Measurements from ENCODE around the gene TVP23C.
"Not testable (repeated sequence)": the region's sequence is repeated elsewhere in the genome, so short reads cannot be mapped to it uniquely, and the experiment has no call there.

TVP23C gene

DNA sequence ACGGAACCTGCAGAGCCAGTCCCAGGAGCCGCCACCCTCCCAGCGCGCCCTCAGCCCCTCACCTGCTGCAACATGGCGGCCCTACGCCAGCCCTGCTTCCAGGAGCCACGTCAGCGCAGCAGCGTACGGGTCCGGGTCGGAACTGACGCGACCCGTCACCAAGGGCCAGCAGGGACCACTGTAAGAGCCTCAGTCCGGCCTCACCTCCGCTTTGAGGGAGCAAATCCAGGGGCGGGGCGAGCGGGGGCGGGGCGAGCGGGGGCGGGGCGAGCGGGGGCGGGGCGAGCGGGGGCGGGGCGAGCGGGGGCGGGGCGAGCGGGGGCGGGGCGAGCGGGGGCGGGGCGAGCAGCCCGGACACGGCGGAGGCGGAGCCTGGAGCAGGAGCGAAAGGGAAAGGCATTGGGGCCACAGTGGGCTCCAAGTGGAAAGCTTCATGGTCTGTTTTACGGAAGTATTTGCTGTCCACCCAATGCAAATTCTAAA, at the start of gene TVP23C:
TVP23C (minus strand) TSS at position 109 of the 483 bp plus-strand sequence; CDS start at position 74, 35 bp downstream.
- DNase-seq, result peak; percentile 73

DNA sequence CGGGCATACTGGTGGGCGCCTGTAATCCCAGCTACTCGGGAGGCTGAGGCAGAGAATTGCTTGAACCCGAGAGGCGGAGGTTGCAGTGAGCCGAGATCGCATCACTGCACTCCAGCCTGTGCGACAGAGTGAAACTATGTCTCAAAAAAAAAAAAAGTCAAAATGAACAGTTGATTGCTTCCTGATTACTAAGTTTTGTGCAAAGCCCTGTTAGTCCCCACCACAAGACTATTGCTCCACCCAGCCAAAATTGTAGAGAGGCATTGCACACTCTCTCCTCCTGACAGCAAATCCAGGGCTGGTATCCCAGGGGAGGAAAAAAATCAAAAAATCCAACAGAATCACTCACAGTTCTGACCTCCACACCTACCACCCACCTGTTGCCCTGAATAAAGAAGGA, 29.7 kb upstream of the TVP23C start:
- not testable (repeated sequence) for DNase-seq

DNA sequence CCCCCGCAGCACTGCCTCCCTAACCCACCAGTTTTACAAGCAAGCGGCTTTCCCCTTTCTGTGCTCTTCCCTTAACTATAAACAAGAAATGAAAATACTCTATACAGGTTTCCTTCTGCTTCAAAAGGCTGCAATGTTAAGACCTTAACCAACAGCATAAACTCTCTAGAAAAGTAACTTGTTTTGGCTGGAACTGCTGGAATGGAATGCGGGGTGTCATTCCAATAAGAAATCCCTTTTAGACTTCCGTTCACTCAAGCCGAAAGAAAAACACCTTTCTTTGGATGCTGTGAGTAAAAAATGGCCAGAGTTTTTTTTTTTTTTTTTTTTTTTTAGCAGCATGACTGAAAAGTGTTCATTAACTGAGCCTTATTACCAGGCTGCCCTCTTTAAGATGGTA, 28.7 kb upstream of the TVP23C start:
- DNase-seq, result peak; percentile 1

DNA sequence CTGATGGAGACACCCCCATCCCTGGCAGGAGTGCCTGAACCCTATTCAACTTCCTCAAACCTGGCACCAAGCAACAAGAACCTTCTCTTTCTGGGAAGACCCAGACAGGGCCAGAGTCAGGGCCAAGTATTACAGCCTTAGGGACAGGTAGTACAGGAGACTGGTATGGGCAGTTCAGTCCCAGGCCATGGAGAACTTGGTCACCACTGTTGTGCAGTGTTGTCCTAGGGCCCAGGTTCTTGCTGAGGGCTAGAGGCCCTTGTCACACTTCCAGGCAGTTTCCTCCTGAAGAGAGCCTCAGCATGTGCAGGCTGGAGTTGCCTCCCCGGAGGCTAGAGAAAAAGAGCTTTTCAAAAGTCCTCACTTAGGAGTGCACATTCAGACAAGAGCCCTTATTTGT, 27.6 kb upstream of the TVP23C start:
- not testable (repeated sequence) for DNase-seq

DNA sequence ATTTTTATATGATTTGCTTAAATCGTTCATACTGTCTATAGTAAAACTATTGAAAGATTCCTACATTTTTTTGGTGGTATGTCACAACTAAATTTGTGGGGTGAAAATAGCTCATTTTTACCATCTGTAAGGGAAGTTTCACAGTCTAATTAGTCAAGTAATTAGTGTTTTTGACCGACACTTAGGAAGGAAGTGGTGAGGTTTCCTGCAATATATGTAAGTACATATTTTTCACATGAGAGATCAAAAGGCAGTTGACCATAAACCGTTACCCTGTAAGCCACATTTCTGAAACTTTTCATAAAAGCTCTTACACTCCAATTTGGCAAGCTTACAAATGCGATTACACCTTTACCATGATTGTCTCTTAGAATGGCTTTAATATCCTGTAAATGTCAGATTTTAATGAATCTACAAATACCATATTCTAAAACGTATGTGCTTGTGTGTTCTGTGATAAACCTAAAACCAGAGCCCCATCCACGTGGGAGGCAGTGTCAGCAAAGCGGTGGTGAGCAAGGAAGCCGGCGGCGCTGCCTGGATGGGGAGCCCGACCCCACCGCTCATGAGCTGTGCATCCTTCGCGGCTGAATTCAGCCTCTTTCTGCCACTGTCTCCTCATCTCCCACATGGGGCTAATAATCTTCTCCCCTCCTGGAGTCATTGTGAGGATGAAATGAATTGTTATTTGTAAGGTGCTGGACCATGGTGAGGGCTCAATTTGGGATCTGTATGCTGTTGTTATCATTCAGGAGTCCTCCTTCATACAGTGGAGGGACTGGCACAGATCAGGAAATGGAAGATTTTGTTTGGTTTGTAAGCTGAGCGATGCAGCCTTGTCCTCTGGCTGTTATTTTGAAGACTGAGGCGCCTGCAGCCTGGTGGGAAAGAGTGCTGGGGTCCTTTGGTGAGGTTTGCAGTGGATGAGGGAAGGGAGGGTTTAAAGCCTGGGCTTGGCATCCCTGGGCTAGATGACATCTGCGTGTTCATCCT, 26.6 kb upstream of the TVP23C start:
- DNase-seq, result peak; percentile 16

DNA sequence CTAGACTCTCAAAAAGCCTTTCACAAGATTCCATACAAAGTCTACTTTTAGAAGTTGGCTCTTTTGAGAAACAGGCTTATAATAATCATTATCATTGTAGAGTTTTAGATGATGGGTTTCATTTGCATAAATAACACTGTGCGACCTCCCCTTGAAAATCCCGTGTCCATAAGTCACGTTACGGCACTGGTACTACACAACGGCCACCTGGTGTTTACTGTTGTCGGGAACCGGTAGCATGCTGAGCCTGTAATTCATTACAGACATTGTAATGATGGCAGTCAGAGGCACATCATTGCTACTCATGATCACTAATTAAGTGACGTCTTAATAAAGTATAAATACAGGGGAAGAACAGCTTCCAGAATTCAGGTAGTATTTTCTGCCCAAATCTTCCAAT, 24.7 kb upstream of the TVP23C start:
- DNase-seq, result not testable (repeated sequence)

DNA sequence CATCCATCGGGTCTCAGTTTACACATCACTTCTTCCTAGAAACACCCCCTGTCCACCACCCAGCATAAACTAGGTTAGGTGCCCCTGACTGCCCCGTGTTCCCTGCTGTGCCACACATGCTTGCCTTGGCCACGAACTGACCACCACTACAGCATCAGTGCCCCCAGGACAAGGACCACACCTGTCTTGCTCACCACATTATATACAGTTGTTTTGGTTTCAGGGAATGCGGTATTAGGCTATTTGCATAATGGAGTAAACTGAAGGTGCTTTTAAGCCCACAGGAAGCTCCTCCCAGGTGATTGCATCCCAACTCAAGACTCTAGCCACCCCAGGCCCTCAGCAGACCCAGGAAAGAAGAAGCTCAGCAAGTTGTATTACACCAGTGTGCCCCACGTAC, 20.0 kb upstream of the TVP23C start:
- not testable (repeated sequence) for DNase-seq

DNA sequence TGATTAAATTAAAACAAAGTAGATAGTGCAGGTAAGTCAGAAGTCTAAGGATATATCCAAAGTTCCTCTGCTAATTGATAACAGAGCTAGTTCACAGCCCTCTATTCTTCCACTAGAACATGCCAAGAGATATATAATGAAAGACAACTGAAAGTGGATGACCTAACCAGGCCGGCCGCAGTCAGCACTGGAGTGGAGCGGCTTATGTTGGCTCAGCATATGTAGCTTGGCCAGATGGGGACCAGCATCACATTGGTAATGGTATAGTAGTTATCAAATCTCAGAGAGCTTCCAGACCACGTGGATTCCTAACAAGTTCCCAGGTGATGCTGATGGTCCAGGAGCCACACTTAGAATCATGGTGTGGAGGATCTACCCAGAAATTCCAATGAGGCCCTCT, 18.2 kb upstream of the TVP23C start:
- DNase-seq, result not testable (repeated sequence)

DNA sequence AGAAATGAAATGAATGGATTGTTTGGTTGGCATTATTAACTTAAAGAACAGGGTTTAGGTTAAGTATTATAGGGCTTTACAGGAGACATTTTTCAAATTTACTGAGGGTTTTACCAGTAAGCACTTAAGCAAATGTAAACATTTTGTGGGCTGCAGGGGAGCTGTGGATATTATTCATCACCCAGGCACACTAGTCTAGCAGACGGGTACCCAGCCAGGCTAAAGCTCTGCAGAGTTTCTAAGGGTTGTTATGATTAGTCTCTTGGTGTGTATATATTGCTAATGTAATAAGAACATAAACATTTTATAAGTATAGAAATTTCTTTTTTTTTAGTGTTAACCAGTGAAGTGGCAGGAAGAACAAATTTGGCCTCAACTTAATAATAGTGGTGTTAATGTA, 13.6 kb upstream of the TVP23C start:
- DNase-seq, result not testable (repeated sequence)

DNA sequence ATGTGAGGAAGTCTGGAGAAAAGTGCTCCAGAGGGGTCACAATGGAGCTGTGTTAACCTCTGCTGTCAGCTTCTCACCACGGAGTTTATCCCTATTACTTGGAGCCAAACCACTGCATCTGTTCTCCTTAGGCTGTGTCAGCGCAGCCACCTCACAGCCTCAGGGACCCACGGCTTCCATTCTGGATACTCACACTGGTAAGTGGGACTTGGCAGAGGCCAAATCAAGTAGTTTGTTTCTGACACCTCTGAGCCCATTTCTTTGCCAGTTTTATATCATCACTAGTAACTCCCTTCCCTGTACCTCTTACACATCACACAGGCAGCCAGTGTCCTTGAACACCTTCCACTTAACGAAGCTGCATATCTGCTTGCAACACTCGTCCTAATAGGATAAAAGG, 11.4 kb upstream of the TVP23C start:
- not testable (repeated sequence) for DNase-seq

DNA sequence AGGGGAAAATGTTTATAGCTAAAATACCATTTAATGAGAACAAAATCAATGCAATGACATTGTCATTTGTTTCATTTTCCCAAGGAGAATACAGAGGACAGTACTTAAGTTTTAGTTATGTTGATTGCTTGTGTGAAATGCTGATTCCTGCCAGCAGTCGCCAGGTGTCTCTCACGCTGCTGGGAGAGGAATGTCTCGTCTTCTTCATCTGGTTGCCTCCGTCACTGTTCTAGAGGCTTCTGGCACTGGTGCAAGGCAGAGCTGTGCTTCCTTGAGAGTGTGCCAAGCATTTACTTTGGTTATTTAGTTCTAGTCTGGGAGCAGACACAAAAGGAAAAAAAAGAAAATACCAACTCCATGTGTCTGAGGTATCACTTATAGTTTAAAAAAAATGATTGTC, 10.6 kb upstream of the TVP23C start:
- not testable (repeated sequence) for DNase-seq

DNA sequence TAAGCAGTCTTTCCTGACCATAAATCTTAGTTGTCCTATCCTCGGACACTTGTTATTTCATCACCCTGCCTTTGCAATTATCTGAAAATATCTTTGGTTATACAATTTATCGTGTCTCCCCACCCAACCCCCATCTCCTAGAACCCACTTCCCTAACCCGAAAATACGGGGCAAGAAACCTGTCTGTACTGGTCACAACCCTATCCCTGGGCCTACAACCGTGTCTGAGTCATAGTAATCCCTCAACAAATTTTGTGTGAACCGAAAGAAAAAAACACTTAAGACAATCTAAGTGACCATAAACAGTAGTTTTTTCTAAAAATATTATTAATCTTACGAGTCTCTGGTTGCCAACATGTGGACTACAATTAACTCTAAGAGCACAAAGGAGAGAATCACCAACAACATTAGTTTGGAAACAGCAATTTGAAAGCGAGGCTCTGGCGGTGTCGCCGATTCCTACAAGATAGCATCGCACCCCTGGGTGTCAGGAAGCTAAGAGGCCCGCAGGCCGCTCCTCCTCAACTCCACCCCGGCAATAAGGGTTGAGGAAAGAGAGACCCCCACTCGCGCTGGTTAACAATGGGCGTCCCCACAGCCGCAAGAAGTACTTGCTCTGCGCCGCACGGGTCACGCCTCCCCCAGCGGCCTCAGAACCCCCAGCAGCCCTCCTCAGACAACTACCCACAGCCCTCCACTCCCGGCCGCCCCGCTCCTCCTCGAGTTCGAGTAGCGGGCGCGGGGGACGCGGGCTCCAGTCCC, 489 bp downstream of the TVP23C start:
- DNase-seq, result not testable (repeated sequence)

DNA sequence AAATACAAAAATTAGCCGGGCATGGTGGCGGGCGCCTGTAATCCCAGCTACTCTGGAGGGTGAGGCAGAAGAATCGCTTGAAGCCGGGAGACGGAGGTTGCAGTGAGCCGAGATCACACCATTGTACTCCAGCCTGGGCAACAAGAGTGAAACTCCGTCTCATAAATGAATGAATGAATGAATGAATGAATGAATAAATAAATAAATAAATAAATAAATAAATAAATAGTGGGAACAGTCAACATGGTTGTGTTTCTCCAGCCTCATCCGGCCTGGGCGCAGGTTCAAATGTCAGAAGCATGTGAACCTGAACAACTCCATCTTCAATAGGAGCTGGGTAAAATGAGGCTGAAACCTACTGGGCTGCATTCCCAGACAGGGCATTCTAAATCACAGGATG, 1.8 kb downstream of the TVP23C start:
- DNase-seq, result not testable (repeated sequence)

DNA sequence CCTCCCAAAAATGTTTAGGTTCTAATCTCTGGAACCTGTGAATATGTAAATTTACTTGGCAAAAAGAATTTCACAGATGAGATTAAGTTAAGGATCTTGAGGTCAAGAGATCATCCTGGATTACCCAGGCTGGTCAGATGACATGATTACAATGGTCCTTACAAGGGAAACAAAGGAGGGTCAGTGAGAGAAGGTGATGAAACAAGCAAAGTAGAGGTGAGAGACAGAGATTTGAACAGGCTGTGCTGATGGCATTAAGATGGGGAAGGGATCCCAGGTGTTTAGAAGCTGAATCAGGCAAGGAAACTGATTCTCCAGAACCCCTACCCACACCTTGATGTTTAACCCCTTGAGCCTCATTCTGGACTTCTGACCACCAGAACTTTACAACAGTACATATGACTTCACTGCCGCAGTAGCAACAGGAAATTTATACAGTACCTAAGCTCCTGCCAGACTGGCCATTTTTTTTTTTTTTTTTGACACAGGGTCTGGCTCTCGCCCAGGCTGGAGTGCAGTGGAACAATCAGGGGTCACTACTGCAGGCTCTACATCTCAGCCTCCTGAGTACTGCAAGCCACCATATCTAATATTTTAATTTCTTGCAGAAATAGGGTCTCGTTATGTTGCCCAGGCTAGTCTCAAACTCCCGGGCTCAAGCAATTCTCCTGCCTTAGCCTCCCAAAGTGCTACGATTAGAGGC, 4.7 kb downstream of the TVP23C start:
- DNase-seq, result not testable (repeated sequence)

DNA sequence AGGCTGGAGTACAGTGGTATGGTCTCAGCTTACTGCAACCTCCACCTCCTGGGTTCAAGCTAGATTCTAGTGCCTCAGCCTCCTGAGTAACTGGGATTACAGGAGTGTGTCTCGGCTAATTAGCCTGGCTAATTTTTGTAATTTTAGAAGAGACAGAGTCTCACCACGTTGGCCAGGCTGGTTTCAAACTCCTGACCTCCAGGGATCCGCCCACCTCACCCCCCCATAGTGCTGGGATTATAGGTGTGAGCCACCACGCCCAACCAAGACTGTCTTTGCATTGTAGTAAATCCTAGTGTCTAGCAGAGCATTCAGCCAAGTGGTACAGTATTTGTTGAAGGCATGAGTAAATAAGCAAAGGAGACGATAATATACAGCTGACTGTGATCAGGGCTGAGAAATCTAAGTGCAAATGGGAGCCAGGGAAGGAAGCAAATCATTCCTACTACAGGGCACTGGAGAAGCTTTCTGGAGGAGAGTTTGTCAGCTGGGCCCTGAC, 5.9 kb downstream of the TVP23C start:
- not testable (repeated sequence) for DNase-seq

DNA sequence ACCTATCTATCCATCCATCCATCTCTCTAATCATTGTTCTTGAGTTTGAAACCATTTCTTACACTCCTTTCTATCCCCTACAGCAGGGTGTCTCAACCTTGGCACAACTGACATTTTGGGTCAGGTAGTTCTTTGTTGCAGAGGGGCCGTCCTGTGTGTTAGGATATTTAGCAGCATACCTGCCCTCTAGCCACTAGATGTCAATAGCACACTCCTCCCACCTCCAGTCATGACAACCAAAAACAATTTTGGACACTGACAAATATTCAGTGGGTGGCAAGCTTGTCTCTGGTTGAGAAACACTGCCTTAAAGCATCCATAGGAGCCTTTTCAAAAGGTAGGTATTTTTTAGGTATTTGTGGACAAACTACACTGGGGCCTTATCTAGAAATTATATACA, 10.4 kb downstream of the TVP23C start:
- not testable (repeated sequence) for DNase-seq

DNA sequence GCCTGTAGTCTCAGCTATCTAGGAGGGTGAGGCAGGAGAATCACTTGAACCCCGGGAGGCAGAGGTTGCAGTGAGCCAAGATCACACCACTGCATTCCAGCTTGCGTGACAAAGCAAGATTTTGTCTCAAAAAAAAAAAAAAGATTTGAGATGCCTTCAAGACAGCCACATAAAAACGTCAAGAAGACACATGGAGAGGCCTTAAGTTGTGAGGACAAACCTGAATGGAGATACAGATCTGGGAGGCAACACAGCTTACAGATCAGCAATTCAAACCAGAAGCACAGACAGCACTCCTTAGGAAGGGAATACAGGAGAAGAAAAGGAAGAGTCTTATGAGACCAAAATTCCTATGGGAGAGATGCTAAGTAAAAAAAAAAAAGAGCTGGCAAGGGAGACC, 13.7 kb downstream of the TVP23C start:
- DNase-seq, result not testable (repeated sequence)

DNA sequence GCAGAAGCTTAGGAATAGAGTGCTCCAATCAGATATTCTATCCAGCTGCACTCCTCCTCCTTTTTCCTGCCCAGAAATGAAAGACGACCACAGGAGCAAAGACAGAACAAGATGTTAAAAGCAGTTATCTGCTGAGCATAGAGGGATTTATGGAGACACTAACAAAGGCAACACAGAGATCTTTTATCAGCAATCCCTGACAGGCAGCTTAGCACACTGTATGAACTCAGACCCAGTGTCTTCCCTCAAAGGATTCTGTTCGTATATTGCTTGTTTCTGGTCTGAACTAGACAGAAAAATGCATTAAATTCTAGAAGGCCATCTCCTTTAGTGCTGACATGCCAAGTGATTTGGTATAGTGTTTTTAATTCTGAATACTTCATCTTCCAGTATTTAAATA, 16.7 kb downstream of the TVP23C start:
- not testable (repeated sequence) for DNase-seq

DNA sequence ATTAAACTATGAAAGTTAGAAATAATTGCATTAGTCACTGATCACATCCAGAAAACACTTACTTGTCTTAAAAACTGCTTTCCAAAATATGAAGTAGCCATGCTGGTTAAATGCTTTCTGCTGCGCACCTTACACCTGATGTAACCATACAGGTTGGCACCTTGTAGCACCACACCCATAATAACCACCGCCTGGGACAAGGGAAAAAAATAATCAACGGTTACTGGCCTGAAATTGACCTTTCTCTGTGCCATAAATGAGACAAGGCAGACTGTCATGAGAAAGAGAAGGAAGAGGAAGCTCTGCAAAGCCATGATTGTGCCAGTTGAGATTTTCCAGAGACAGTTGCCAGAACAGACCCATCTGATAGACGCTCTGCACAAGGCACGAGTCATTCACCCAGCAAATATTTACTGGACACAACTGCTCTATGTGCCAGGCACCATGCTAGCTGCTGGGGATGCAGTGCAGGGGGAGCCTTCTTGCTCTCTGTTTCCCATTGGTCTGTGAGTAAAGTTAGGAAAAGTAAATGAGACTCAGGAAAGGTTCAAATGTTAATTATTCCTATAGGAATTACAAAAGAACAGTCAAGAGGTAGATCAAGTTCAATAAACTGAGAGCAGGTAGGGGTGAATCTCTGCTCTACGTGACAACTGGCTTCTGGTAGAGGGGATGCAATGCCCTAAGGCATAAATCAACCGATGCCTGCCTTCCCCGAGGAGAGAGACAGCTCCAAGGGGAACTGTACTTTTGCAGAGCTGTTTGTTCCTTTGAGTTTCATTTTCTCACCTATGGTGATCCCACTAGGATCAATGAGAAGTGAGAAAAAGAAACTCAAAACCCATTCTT, 22.7 kb downstream of the TVP23C start:
- DNase-seq, result not testable (repeated sequence)

DNA sequence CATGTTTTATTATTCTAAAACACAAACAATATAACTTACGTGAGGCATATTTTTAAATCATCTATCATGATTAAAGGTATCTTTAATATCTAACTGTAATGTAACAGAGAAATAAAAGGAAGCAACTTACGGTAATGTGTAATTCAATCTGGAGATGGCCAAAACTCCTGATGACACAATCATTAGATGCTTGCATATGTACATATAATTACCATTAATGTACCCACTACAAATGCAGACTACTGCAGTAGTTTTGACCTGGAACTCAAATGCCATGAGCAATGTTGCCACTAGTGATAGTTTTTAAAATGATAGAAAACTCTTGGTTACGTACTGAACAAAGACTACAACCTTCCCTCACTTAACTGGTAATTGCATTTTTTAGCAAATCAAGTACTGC, 30.2 kb downstream of the TVP23C start:
- not testable (repeated sequence) for DNase-seq
